GM12878 (cell line): ENCODE data around the gene RYR2. TPM values are rescaled to one million over a fixed set of nuclear protein-coding genes. Genes with fewer than 3 reads are reported as not detected.

Experiments
- ATAC-seq: fragments of 200-7000 bp; cut with Tn5 transposase; 3 replicates; pipeline ENCODE4 v1.9.1; 2020; ENCODE audit warnings: mild to moderate bottlenecking, moderate library complexity
- BruUV-seq: library from RNA; stranded (reverse); fragments of 400-500 nt; replicated peaks from 2 replicates; lab custom pipeline; 2021; lab: Mats Ljungman, UMichigan
- CTCF ChIA-PET: fragments of 300-600 bp; sonication (Branson Sonifier 250); formaldehyde crosslinking; extraction: SDS; loops from one replicate; lab custom pipeline; 2021; ENCODE audit warnings: inconsistent platforms; lab: Yijun Ruan, JAX
- POLR2A ChIA-PET: fragments of 350-600 bp; formaldehyde crosslinking; extraction: SDS; loops from one replicate; lab custom pipeline; 2021; ENCODE audit warnings: inconsistent platforms; lab: Charles Lee
- RAD21 ChIA-PET: fragments of 300-600 bp; sonication (Branson Sonifier 250); formaldehyde crosslinking; loops from one replicate; lab custom pipeline; 2023; ENCODE audit warnings: antibody characterized with exemption; ENCODE audit not compliant: unreplicated experiment; lab: Charles Lee
- SMC1A ChIA-PET: fragments of 300-600 bp; sonication (Branson Sonifier 250); formaldehyde crosslinking; loops from one replicate; lab custom pipeline; 2023; ENCODE audit not compliant: unreplicated experiment, uncharacterized antibody; lab: Charles Lee
- DNase-seq: peaks from one replicate; pipeline ENCODE4 v3.0.0-alpha.2; 2011; ENCODE audit warnings: low read depth, low spot score
- FAIRE-seq: peaks from 3 replicates; lab custom pipeline; 2011; peaks lifted over from hg19 to GRCh38; lab: Jason Lieb, UNC
- H2AFZ ChIP-seq: 2 replicates; pipeline ENCODE4 v1.6.0; 2011; ENCODE audit warnings: low read depth, low read length, control low read depth; ENCODE audit not compliant: control insufficient read depth
- H3K27ac ChIP-seq: 2 replicates; pipeline ENCODE4 v1.5.1; 2011; ENCODE audit warnings: control low read depth; ENCODE audit not compliant: control insufficient read depth, insufficient read depth
- H3K27me3 ChIP-seq, 2 experiments: replicated peaks in 1 of 2; 2 replicates each; pipeline versions ENCODE4 v1.6.0 to v1.6.1; 2011; ENCODE audit warnings: low read length in 1 of 2; ENCODE audit not compliant: control insufficient read depth in 2 of 2, insufficient read depth in 2 of 2
- H3K36me3 ChIP-seq, 2 experiments: 2 replicates each; pipeline ENCODE4 v1.5.1; 2011; ENCODE audit warnings: low read length in 1 of 2; ENCODE audit not compliant: control insufficient read depth in 2 of 2, insufficient read depth in 2 of 2
- H3K4me1 ChIP-seq: 2 replicates; pipeline ENCODE4 v1.6.1; 2011; ENCODE audit warnings: mild to moderate bottlenecking, low read length, moderate library complexity, mixed read lengths; ENCODE audit not compliant: control insufficient read depth, insufficient read depth
- H3K4me2 ChIP-seq: 2 replicates; pipeline ENCODE4 v1.6.0; 2011; ENCODE audit warnings: control low read depth; ENCODE audit not compliant: control insufficient read depth, insufficient read depth
- H3K4me3 ChIP-seq: fragments of 200-600 bp; sonication (generic); 2 replicates; pipeline ENCODE4 v1.5.1; 2016
- H3K79me2 ChIP-seq: 2 replicates; pipeline ENCODE4 v1.6.0; 2011; ENCODE audit warnings: low read length; ENCODE audit not compliant: control insufficient read depth, insufficient read depth
- H3K9ac ChIP-seq: 2 replicates; pipeline ENCODE4 v1.8.0; 2011; ENCODE audit warnings: low read length, control low read depth, mixed read lengths; ENCODE audit not compliant: control insufficient read depth, insufficient read depth
- H3K9me3 ChIP-seq: replicated peaks from 3 replicates; pipeline ENCODE4 v1.5.1; 2011; ENCODE audit warnings: mild to moderate bottlenecking, low read length; ENCODE audit not compliant: control insufficient read depth, insufficient read depth
- H4K20me1 ChIP-seq: 2 replicates; pipeline ENCODE4 v1.6.0; 2011; ENCODE audit not compliant: control insufficient read depth, insufficient read depth
- CREB1 ChIP-seq: IDR thresholded peaks from 2 replicates; pipeline ENCODE4 v1.6.1; 2012; ENCODE audit warnings: low read depth, mild to moderate bottlenecking, inconsistent platforms
- E2F8 ChIP-seq: fragments of 450-650 bp; IDR thresholded peaks from 2 replicates; pipeline ENCODE4 v1.6.1; 2018; ENCODE audit warnings: mild to moderate bottlenecking, low read depth, moderate library complexity; ENCODE audit not compliant: partially characterized antibody
- IRF4 ChIP-seq: IDR thresholded peaks from 2 replicates; pipeline ENCODE4 v1.6.1; 2011; ENCODE audit warnings: low read depth, low read length
- MEF2A ChIP-seq: IDR thresholded peaks from 2 replicates; pipeline ENCODE4 v1.6.1; 2011; ENCODE audit warnings: low read depth, mild to moderate bottlenecking, low read length, moderate library complexity; ENCODE audit not compliant: insufficient read depth
- MEF2B ChIP-seq: fragments of 450-650 bp; IDR thresholded peaks from 2 replicates; pipeline ENCODE4 v1.6.1; 2018; ENCODE audit warnings: mild to moderate bottlenecking, moderate library complexity; ENCODE audit not compliant: partially characterized antibody, poor library complexity, severe bottlenecking
- NFYB ChIP-seq: IDR thresholded peaks from 2 replicates; pipeline ENCODE4 v1.6.1; 2011; ENCODE audit warnings: low read depth, mild to moderate bottlenecking, low read length, improper control_type of control experiment, moderate library complexity; ENCODE audit not compliant: insufficient read depth
- POLR2A ChIP-seq: IDR thresholded peaks from 2 replicates; pipeline ENCODE4 v1.6.1; 2011; ENCODE audit warnings: low read depth, mild to moderate bottlenecking, low read length
- RAD51 ChIP-seq: fragments of 450-650 bp; IDR thresholded peaks from 2 replicates; pipeline ENCODE4 v1.6.1; 2016; ENCODE audit warnings: moderate library complexity, mild to moderate bottlenecking, inconsistent platforms
- SMAD1 ChIP-seq: fragments of 450-650 bp; IDR thresholded peaks from 2 replicates; pipeline ENCODE4 v1.6.1; 2018; ENCODE audit warnings: mild to moderate bottlenecking, low read depth; ENCODE audit not compliant: partially characterized antibody
- SREBF2 ChIP-seq: IDR thresholded peaks from 2 replicates; pipeline ENCODE4 v1.6.1; 2012; ENCODE audit warnings: mild to moderate bottlenecking, low read length
- ZBED1 ChIP-seq: IDR thresholded peaks from 2 replicates; pipeline ENCODE4 v1.6.1; 2016; ENCODE audit warnings: borderline replicate concordance
- WGBS: methylation state at CpG from one replicate; pipeline ENCODE4 v1.1.6; 2016; ENCODE audit warnings: low lambda C conversion rate; ENCODE audit not compliant: insufficient replicate concordance, insufficient coverage; ENCODE audit errors: missing lambda C conversion rate; 5-methylcytosine and 5-hydroxymethylcytosine counted together
- in situ Hi-C: fragments of 300-500 bp; cut with MboI; formaldehyde crosslinking; loops from 9 replicates; pipeline ENCODE4 v1.14.3; 2018; ENCODE audit warnings: mixed read lengths
- intact Hi-C: fragments of 100-400 bp; cut with micrococcal nuclease; formaldehyde crosslinking; loops from one replicate; pipeline ENCODE4 v1.14.2; 2022; ENCODE audit not compliant: unreplicated experiment
- polyA plus RNA-seq, 11 experiments: library from polyadenylated mRNA; depleted of rRNA in 4 of 11; unstranded in 6 of 11; stranded (reverse) in 5 of 11; fragments of >200 nt; fragmentation: Nextera tagmentation in 4 of 11; fragmentation: Illumina TruSeq in 1 of 11; extraction: Ambion mirVana in 4 of 11; extraction: Trizol in 1 of 11; gene quantifications; 1 replicate in 1 of 11; 2 replicates in 10 of 11; pipeline versions ENCODE4 v1.2.1 to v1.2.3, GENCODE V29; 2011 to 2016; ENCODE audit warnings: inconsistent platforms in 2 of 11, missing spikeins in 2 of 11, low read depth in 1 of 11
- total RNA-seq, 4 experiments: library from RNA; depleted of rRNA in 3 of 4; stranded (reverse); fragments of >200 nt in 3 of 4; fragmentation: Illumina TruSeq in 1 of 4; extraction: Trizol in 1 of 4; gene quantifications; 2 replicates each; pipeline versions ENCODE4 v1.2.1 to v1.2.3, GENCODE V29; 2013 to 2021
- TF ChIP-seq, protein P1 (sequence below): IDR thresholded peaks from 2 replicates; pipeline ENCODE4 v1.6.1; 2011; ENCODE audit warnings: low read depth, low read length, improper control_type of control experiment, borderline replicate concordance
- TF ChIP-seq, protein P2 (sequence below): fragments of 450-650 bp; formaldehyde crosslinking; IDR thresholded peaks from 2 replicates; pipeline ENCODE4 v1.4.0; 2022; ENCODE audit warnings: mild to moderate bottlenecking, moderate library complexity
- TF ChIP-seq, protein P3 (sequence below): fragments of 450-650 bp; IDR thresholded peaks from 2 replicates; pipeline ENCODE4 v1.6.1; 2017; ENCODE audit warnings: mild to moderate bottlenecking, moderate library complexity

The RYR2 gene
- total and polyA plus RNA-seq, 10 of the 15 experiments (the other 5 are each of a cell fraction or from before 2014, with no cell fraction given), result 0.01 to 0.04 TPM; not detected in 8

- BruUV-seq, result no TSS peak
- intact Hi-C loops, result no loop called here
- Histone ChIP-seq H3K4me3 (no peak overlapping the region), H3K4me1 (no peaks in the 10 kb centered on the region), H2AFZ (no peak overlapping the region), H3K36me3 (no peaks in the 10 kb centered on the region), H3K9me3 (no peaks in the 10 kb centered on the region), H4K20me1 (no peaks in the 10 kb centered on the region), H3K27ac (no peak overlapping the region), H3K4me2 (no peak overlapping the region), H3K79me2 (no peaks in the 10 kb centered on the region), H3K27me3 (no peaks in the 10 kb centered on the region), H3K9ac (no peak overlapping the region)
- ChIA-PET RAD21 (no interaction called here), CTCF (no interaction called here), SMC1A (no interaction called here), POLR2A (interaction anchor here (0.7 kb wide), 1 partner anchor 84 kb away, joined by 3 read pairs; no protein-coding TSS in a partner anchor)
- peak; percentile 21; the same call in 1 of the 3 replicates for ATAC-seq
- in situ Hi-C loops, result no loop called here
- 40% methylated on average over 8 of the region's 8 CpGs for WGBS
- DNase-seq, result no peak
- FAIRE-seq, result no peak
- TF ChIP-seq NFYB, result no peak
- no peak for TF ChIP-seq MEF2B
- TF ChIP-seq MEF2A, result no peak
- TF ChIP-seq IRF4, result no peak
- no peak for TF ChIP-seq E2F8
- no peak for TF ChIP-seq CREB1
- no peak for TF ChIP-seq POLR2A
- TF ChIP-seq, protein P1, sequence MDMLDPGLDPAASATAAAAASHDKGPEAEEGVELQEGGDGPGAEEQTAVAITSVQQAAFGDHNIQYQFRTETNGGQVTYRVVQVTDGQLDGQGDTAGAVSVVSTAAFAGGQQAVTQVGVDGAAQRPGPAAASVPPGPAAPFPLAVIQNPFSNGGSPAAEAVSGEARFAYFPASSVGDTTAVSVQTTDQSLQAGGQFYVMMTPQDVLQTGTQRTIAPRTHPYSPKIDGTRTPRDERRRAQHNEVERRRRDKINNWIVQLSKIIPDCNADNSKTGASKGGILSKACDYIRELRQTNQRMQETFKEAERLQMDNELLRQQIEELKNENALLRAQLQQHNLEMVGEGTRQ, result no peak
- no peak for TF ChIP-seq ZBED1
- TF ChIP-seq, protein P2, sequence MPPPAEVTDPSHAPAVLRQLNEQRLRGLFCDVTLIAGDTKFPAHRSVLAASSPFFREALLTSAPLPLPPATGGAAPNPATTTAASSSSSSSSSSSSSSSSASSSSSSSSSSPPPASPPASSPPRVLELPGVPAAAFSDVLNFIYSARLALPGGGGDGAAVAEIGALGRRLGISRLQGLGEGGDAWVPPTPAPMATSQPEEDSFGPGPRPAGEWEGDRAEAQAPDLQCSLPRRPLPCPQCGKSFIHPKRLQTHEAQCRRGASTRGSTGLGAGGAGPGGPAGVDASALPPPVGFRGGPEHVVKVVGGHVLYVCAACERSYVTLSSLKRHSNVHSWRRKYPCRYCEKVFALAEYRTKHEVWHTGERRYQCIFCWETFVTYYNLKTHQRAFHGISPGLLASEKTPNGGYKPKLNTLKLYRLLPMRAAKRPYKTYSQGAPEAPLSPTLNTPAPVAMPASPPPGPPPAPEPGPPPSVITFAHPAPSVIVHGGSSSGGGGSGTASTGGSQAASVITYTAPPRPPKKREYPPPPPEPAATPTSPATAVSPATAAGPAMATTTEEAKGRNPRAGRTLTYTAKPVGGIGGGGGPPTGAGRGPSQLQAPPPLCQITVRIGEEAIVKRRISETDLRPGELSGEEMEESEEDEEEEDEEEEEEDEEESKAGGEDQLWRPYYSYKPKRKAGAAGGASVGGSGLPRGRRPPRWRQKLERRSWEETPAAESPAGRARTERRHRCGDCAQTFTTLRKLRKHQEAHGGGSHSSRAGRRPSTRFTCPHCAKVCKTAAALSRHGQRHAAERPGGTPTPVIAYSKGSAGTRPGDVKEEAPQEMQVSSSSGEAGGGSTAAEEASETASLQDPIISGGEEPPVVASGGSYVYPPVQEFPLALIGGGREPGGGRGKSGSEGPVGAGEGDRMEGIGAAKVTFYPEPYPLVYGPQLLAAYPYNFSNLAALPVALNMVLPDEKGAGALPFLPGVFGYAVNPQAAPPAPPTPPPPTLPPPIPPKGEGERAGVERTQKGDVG (CRISPR knock-in tag), result no peak
- TF ChIP-seq SMAD1, result no peak
- TF ChIP-seq RAD51, result no peak
- TF ChIP-seq, protein P3, sequence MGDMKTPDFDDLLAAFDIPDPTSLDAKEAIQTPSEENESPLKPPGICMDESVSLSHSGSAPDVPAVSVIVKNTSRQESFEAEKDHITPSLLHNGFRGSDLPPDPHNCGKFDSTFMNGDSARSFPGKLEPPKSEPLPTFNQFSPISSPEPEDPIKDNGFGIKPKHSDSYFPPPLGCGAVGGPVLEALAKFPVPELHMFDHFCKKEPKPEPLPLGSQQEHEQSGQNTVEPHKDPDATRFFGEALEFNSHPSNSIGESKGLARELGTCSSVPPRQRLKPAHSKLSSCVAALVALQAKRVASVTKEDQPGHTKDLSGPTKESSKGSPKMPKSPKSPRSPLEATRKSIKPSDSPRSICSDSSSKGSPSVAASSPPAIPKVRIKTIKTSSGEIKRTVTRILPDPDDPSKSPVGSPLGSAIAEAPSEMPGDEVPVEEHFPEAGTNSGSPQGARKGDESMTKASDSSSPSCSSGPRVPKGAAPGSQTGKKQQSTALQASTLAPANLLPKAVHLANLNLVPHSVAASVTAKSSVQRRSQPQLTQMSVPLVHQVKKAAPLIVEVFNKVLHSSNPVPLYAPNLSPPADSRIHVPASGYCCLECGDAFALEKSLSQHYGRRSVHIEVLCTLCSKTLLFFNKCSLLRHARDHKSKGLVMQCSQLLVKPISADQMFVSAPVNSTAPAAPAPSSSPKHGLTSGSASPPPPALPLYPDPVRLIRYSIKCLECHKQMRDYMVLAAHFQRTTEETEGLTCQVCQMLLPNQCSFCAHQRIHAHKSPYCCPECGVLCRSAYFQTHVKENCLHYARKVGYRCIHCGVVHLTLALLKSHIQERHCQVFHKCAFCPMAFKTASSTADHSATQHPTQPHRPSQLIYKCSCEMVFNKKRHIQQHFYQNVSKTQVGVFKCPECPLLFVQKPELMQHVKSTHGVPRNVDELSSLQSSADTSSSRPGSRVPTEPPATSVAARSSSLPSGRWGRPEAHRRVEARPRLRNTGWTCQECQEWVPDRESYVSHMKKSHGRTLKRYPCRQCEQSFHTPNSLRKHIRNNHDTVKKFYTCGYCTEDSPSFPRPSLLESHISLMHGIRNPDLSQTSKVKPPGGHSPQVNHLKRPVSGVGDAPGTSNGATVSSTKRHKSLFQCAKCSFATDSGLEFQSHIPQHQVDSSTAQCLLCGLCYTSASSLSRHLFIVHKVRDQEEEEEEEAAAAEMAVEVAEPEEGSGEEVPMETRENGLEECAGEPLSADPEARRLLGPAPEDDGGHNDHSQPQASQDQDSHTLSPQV, result no peak
- no peak for TF ChIP-seq SREBF2
These were observed 144.7 kb downstream of the RYR2 start for GRCh38 chr1:237186675-237187074.
